KMS-11 (cell line): ENCODE data around the gene MAGI2.

Experiments
- H2AFZ ChIP-seq: fragments of 200-600 bp; sonication (generic); 2 replicates; pipeline ENCODE4 v1.6.1; 2016; ENCODE audit warnings: antibody characterized with exemption, mixed run types, low read depth
- H3K27ac ChIP-seq: fragments of 200-600 bp; sonication (generic); 2 replicates; pipeline ENCODE4 v1.6.1; 2016; ENCODE audit warnings: mild to moderate bottlenecking, mixed run types
- H3K27me3 ChIP-seq: fragments of 200-600 bp; sonication (generic); 2 replicates; pipeline ENCODE4 v1.6.1; 2017; ENCODE audit warnings: mild to moderate bottlenecking, low read depth, mixed run types, moderate library complexity; ENCODE audit not compliant: insufficient read depth
- H3K36me3 ChIP-seq: fragments of 200-600 bp; sonication (generic); 2 replicates; pipeline ENCODE4 v1.6.1; 2017; ENCODE audit warnings: mild to moderate bottlenecking, mixed run types; ENCODE audit not compliant: insufficient read depth
- H3K4me1 ChIP-seq: fragments of 200-600 bp; sonication (generic); 2 replicates; pipeline ENCODE4 v1.6.1; 2016; ENCODE audit warnings: mild to moderate bottlenecking, low read depth, mixed run types; ENCODE audit not compliant: poor library complexity, severe bottlenecking
- H3K4me2 ChIP-seq: fragments of 200-600 bp; sonication (generic); 2 replicates; pipeline ENCODE4 v1.7.0; 2016; ENCODE audit warnings: mild to moderate bottlenecking, mixed run types
- H3K4me3 ChIP-seq: fragments of 200-600 bp; sonication (generic); IDR thresholded peaks from 2 replicates; pipeline ENCODE4 v1.6.1; 2017; ENCODE audit warnings: low read depth, low read length, mixed read lengths; ENCODE audit not compliant: insufficient read depth
- H3K79me2 ChIP-seq: fragments of 200-600 bp; sonication (generic); 2 replicates; pipeline ENCODE4 v1.6.1; 2016; ENCODE audit warnings: low read depth, mixed run types; ENCODE audit not compliant: insufficient read depth
- H3K9ac ChIP-seq: fragments of 200-600 bp; sonication (generic); 2 replicates; pipeline ENCODE4 v1.6.1; 2016; ENCODE audit warnings: mild to moderate bottlenecking, mixed run types
- H4K20me1 ChIP-seq: fragments of 200-600 bp; sonication (generic); 2 replicates; pipeline ENCODE4 v1.6.1; 2016; ENCODE audit warnings: mild to moderate bottlenecking, mixed run types; ENCODE audit not compliant: insufficient read depth
- CTCF ChIP-seq: fragments of 200-600 bp; sonication (generic); conservative IDR thresholded peaks from 2 replicates; pipeline ENCODE4 v1.6.1; 2017; ENCODE audit warnings: low read depth, mild to moderate bottlenecking, antibody characterized with exemption, low read length, moderate library complexity, mixed read lengths

MAGI2 gene

GRCh38 chr7:78924581-78924980, 528.9 kb downstream of the MAGI2 start:
- H3K9ac ChIP-seq = no peak overlapping the region
- TF ChIP-seq CTCF = no peak
- no peaks in the 10 kb centered on the region for H3K36me3 ChIP-seq
- H3K27ac ChIP-seq = no peak overlapping the region
- H3K27me3 ChIP-seq = no peaks in the 10 kb centered on the region
- H3K4me1 ChIP-seq = no peaks in the 10 kb centered on the region
- H3K4me3 ChIP-seq = no peak overlapping the region
- H4K20me1 ChIP-seq = no peaks in the 10 kb centered on the region
- no peak overlapping the region for H3K4me2 ChIP-seq
- no peaks in the 10 kb centered on the region for H3K79me2 ChIP-seq
- H2AFZ ChIP-seq = no peak overlapping the region

GRCh38 chr7:78912781-78913180, 540.7 kb downstream of the MAGI2 start:
- TF ChIP-seq CTCF = no peak
- no peaks in the 10 kb centered on the region for H3K27me3 ChIP-seq

GRCh38 chr7:78906735-78907134, 546.7 kb downstream of the MAGI2 start:
- Histone ChIP-seq H3K4me3 (no peak overlapping the region), H3K9ac (no peak overlapping the region), H3K27ac (no peak overlapping the region), H2AFZ (no peak overlapping the region), H3K79me2 (no peaks in the 10 kb centered on the region), H4K20me1 (no peaks in the 10 kb centered on the region), H3K36me3 (no peaks in the 10 kb centered on the region), H3K4me1 (no peaks in the 10 kb centered on the region), H3K27me3 (no peaks in the 10 kb centered on the region), H3K4me2 (no peak overlapping the region)
- no peak for TF ChIP-seq CTCF

More at GRCh38 chr7:78912781-78913180, 540.7 kb downstream of the MAGI2 start:
- no peak overlapping the region for H3K9ac ChIP-seq
- H3K27ac ChIP-seq = no peak overlapping the region
- H4K20me1 ChIP-seq = no peaks in the 10 kb centered on the region
- no peak overlapping the region for H2AFZ ChIP-seq
- no peak overlapping the region for H3K4me3 ChIP-seq
- no peaks in the 10 kb centered on the region for H3K79me2 ChIP-seq
- no peak overlapping the region for H3K4me2 ChIP-seq
- H3K36me3 ChIP-seq = no peaks in the 10 kb centered on the region
- no peaks in the 10 kb centered on the region for H3K4me1 ChIP-seq

- no peaks in the 10 kb centered on the region for H3K79me2 ChIP-seq
- no peak overlapping the region for H3K9ac ChIP-seq
- H3K36me3 ChIP-seq = no peaks in the 10 kb centered on the region
- H3K4me2 ChIP-seq = no peak overlapping the region
- TF ChIP-seq CTCF = no peak
- no peak overlapping the region for H3K27ac ChIP-seq
- no peaks in the 10 kb centered on the region for H3K4me1 ChIP-seq
- H3K27me3 ChIP-seq = no peaks in the 10 kb centered on the region
- no peak overlapping the region for H2AFZ ChIP-seq
- H4K20me1 ChIP-seq = no peaks in the 10 kb centered on the region
- H3K4me3 ChIP-seq = no peak overlapping the region
Observed at GRCh38 chr7:78905436-78905835, 548.0 kb downstream of the MAGI2 start.

- H3K79me2 ChIP-seq = no peaks in the 10 kb centered on the region
- H3K4me2 ChIP-seq = no peak overlapping the region
- no peak overlapping the region for H3K27ac ChIP-seq
- no peak overlapping the region for H3K4me3 ChIP-seq
- no peaks in the 10 kb centered on the region for H3K27me3 ChIP-seq
- H2AFZ ChIP-seq = no peak overlapping the region
- H3K9ac ChIP-seq = no peak overlapping the region
- H4K20me1 ChIP-seq = no peaks in the 10 kb centered on the region
- no peak for TF ChIP-seq CTCF
- H3K4me1 ChIP-seq = no peaks in the 10 kb centered on the region
- no peaks in the 10 kb centered on the region for H3K36me3 ChIP-seq
Observed at GRCh38 chr7:78904983-78905382, 548.5 kb downstream of the MAGI2 start.
